ENCODE data around the gene CABLES2. TPM values are rescaled to one million over a fixed set of nuclear protein-coding genes. Genes with fewer than 3 reads are reported as not detected.
A peak's percentile ranks its signal among the peaks of the same experiment; 100 is the strongest.

The CABLES2 gene
- total RNA-seq, 4 donors from 2014 or later, result 7.2 to 33.8 (median 11.1) TPM

- Histone ChIP-seq H3K4me1 (peaks cover 3 to 59% (median 32%) of the 10 kb centered on the region in 4 donors), H3K36me3 (no peaks in the 10 kb centered on the region), H3K9me3 (no peaks in the 10 kb centered on the region), H3K27ac (peak overlapping the region; percentile 41 to 80 (median 76)), H3K27me3 (peaks cover 0 to 15% of the 10 kb centered on the region in 2 donors), H3K4me3 (peak overlapping the region; percentile 43 to 87 (median 73))
- TF ChIP-seq CTCF (IDR thresholded peaks at IDR 0.05), result no peak
- TF ChIP-seq POLR2A (IDR thresholded peaks at IDR 0.05), result no peak
- DNase-seq, result peak in 1 of 3 donors; percentile 51
These were observed 39.3 kb downstream of the CABLES2 start for GRCh38 chr20:62367633-62368391.

- peaks cover 0 to 15% of the 10 kb centered on the region in 2 donors for H3K27me3 ChIP-seq
These were observed 39.9 kb downstream of the CABLES2 start, which contains the start of gene LAMA5 for GRCh38 chr20:62367136-62367632. LAMA5 (minus strand) TSS chr20:62367312; CDS start chr20:62367245, 67 bp downstream.

DNA sequence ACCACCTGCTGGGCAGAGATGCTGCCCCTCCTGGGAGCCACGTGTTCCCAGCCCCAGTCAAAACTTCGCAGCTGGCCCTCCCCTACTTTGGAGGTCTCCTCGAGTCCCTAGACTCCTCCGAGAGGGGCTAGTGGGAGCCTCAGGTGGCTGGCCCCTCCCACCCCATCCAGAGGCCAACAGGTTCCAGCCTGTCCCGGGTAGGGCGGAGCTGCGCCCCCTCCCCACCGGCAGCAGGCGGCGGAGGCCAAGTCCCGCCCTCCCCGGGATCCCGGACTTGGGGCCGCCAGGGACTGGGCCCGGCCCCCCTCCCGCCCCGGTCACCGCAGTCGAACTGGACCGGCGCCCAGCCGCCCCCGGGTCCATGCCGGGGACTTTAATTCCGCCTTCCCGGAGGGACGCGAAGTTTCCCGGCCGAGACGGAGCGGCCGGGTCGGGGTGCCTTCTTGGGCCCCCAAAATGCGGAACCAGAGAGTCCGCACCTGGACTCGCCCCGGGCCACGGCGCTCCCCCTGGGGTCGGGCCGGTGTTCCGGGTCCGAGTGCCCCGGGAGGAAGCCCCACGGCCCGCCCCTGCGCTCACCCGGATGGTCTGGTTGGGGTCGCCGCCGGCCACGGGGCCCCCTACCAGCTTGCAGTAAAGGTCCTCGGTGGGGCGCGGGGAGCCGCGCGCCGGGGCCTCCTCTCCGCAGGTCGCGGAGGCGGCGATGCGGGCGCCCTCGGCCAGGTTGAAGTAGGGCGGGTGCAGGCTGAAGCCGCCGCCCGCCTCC lies 40.5 kb downstream of the CABLES2 start:
- peak overlapping the region; percentile 43 to 87 (median 73) for H3K4me3 ChIP-seq
- peaks cover 0 to 15% of the 10 kb centered on the region in 2 donors for H3K27me3 ChIP-seq
- no peaks in the 10 kb centered on the region for H3K9me3 ChIP-seq
- TF ChIP-seq POLR2A (IDR thresholded peaks at IDR 0.05) (no peak), CTCF (IDR thresholded peaks at IDR 0.05) (no peak)
- no peak for DNase-seq
- H3K27ac ChIP-seq, result peak overlapping the region; percentile 41 to 80 (median 76)
- no peaks in the 10 kb centered on the region for H3K36me3 ChIP-seq
- H3K4me1 ChIP-seq, result peaks cover 3 to 64% (median 32%) of the 10 kb centered on the region in 4 donors

More at GRCh38 chr20:62367136-62367632, 39.9 kb downstream of the CABLES2 start, which contains the start of gene LAMA5:
- no peaks in the 10 kb centered on the region for H3K36me3 ChIP-seq
- TF ChIP-seq CTCF (IDR thresholded peaks at IDR 0.05) (no peak), POLR2A (IDR thresholded peaks at IDR 0.05) (no peak)
- peak within 1 kb of the TSS; percentile 43 to 87 (median 73) for H3K4me3 ChIP-seq
- H3K27ac ChIP-seq, result peak within 1 kb of the TSS; percentile 41 to 80 (median 76)
- peak in 1 of 3 donors; percentile 72 for DNase-seq
- H3K9me3 ChIP-seq, result no peaks in the 10 kb centered on the region
- peaks cover 3 to 59% (median 32%) of the 10 kb centered on the region in 4 donors for H3K4me1 ChIP-seq

GRCh38 chr20:62365814-62366369 lies 41.2 kb downstream of the CABLES2 start:
- Histone ChIP-seq H3K27ac (peak overlapping the region in 3 of 4 donors; percentile 74 to 80 (median 78)), H3K4me3 (peak overlapping the region; percentile 43 to 87 (median 73)), H3K27me3 (peaks cover 0 to 15% of the 10 kb centered on the region in 2 donors), H3K9me3 (no peaks in the 10 kb centered on the region), H3K4me1 (peaks cover 3 to 70% (median 32%) of the 10 kb centered on the region in 4 donors), H3K36me3 (no peaks in the 10 kb centered on the region)
- TF ChIP-seq CTCF (IDR thresholded peaks at IDR 0.05) (no peak), POLR2A (IDR thresholded peaks at IDR 0.05) (no peak)
- no peak for DNase-seq
